GM15510 (cell line): ENCODE results near the gene LMOD3.

Source experiments
- POLR2A ChIP-seq: IDR thresholded peaks from 3 replicates; pipeline ENCODE4 v1.6.1; 2011; ENCODE audit warnings: borderline replicate concordance; ENCODE audit not compliant: insufficient read length; ENCODE audit errors: extremely low read depth

The LMOD3 gene

DNA sequence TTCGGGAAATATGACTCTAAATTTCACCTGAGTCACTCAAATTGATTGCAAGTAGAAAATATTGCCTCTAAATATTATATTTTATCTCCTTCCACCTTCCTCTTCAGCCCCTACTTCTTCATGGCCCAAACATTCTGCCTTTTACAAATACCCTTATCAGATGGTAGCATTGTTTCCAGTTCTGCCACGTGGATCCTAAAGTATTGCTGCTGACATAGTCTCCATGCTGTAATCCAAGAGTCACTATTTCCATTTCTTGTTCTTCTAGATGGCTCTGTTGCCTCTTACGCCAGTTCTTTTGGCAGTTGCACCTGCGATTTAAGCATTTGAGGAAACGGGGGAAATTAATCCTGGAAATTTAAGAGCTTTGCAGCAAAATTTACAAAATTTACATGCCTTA, 13.6 kb downstream of the LMOD3 start:
- no peak for TF ChIP-seq POLR2A

DNA sequence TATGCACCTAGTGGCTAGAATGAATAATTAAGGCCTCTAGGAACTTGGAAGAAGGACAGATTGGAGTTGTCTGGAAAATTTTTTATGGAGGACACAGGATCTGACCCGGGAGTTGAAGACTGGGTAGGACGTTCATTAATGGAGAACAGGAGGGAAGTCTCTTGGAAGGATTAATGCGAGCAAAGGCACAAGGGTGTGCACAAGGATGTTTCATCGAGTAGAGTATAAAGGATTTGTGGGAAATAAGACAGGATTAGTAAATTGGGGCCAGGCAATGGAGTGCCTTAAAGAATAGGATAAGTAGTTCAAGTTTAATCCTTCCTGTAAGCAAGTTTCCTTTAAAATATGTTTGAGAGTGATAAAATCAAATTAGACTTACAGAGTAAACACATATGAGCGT, 14.6 kb downstream of the LMOD3 start:
- TF ChIP-seq POLR2A = no peak

DNA sequence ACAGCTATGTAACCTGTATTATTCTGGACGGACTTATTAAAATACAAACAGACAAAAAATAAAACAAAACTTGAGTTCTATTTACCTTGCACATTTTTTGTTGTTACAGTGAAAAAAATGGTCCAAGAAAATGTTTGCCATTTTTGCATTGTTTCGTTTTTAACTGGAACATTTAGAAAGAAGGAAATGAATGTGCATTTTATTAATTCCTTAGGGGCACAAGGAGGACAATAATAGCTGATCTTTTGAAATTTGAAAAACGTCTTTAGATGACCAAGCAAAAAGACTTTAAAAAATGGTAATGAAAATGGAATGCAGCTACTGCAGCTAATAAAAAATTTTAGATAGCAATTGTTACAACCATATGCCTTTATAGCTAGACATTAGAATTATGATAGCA, 17.1 kb downstream of the LMOD3 start:
- no peak for TF ChIP-seq POLR2A

DNA sequence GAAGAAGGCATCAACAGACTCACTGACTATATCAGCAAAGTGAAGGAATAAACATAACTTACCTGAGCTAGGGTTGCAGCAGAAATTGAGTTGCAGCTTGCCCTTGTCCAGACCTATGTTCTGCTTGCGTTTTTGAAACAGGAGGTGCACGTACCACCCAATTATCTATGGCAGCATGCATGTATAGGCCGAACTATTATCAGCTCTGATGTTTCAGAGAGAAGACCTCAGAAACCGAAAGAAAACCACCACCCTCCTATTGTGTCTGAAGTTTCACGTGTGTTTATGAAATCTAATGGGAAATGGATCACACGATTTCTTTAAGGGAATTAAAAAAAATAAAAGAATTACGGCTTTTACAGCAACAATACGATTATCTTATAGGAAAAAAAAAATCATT, 17.8 kb downstream of the LMOD3 start:
- no peak for TF ChIP-seq POLR2A

DNA sequence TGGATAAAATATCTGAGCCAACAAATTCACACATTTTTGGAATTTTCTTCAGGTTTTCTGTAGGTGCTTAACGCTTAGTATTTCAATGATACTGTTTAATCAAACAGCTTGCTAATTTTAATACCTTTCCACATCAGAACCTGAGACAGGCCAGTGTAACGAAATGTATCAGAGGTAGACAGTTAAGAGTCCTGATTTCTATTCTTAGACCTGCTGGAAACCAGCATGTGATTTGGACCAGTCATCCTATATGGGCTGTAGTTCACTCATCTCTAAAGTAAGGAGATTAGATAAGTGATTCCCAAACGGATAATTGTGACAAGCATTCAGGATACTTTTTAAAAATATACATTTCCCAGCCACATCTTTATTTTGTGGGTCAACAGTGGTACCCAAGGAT, 19.3 kb downstream of the LMOD3 start:
- no peak for TF ChIP-seq POLR2A

DNA sequence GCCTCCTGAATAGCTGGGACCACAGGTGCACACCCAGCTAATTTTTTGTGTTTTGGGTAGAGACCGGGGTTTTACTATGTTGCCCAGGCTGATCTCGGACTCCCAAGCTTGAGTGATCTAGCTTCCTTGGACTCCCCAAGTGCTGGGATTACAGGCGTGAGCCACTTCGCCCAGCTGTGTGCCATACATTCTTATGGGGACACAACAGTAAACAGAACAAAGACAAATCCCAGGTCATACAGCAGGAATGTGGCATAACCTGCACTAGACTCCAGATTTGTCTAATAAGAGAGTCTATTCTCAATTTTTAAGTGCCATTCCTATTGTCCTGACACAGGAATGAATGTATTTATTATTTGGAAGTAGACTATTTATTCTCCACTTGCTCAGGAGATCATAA, 20.0 kb downstream of the LMOD3 start:
- no peak for TF ChIP-seq POLR2A

DNA sequence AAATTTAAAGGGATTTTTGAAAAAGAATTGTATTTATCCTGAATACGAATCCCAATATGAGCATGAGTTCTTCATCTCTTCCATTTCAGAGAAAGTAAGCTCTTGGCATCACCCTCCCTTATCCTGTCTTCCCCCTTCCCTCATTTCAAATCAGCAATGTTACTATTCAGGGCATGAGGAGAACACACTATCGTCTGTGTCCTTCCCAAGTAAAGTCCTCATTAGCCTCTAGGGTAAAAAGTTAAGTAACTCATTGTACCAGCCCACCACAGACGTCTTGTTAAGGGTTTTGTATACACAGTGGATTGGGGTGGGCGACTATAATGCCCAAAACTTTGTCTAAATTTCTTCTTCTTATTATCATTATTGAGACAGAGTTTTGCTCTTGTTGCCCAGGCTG, 22.8 kb downstream of the LMOD3 start:
- no peak for TF ChIP-seq POLR2A

DNA sequence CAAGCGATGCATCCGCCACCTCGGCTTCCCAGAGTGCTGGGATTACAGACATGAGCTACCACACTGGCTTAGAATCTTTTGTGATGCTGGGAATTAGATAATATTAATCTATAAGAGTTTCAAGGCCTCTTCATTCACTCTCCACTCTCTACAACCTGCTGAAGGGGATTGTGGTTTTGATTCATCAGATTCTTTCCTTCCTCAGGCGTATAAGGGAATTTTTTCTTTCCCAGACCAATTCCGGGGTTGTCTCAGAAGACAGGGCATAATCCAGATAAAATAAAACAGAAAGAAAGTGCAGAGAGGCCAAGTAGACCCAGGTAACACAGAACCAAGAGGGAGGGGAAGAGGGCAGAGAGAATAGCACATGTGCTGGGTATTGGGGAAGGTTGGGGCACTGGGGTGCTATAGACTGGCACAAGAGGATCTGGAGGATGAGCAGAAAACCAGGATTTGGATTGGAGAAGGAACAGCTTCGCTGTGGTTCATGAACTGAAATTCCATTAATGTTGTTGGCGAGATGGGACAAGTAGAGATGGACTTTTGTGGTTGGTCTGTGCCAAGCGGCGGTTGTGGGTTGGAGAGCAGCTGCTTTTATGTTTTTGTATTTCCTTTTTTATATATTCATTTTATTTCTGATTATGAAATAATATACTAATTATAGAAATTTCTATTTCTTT, 24.8 kb downstream of the LMOD3 start:
- TF ChIP-seq POLR2A = no peak

DNA sequence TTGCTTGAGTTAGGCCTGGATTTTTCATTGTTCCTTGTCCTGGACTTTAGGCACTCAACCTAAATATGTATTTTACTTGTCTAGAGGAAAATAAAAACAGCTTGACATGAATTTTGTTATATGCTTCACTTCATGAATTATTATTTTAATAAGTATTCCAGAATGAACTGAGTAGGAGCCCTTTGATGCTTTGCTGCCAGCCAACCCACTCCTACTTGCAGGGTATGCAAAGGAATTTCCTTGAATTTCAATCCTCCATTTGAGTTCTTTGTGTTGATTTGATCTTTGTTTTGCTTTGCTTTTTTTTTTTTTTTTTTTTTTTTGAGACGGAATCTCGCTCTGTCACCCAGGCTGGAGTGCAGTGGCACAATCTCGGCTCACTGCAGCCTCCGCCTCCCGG, 26.1 kb downstream of the LMOD3 start:
- TF ChIP-seq POLR2A = no peak

DNA sequence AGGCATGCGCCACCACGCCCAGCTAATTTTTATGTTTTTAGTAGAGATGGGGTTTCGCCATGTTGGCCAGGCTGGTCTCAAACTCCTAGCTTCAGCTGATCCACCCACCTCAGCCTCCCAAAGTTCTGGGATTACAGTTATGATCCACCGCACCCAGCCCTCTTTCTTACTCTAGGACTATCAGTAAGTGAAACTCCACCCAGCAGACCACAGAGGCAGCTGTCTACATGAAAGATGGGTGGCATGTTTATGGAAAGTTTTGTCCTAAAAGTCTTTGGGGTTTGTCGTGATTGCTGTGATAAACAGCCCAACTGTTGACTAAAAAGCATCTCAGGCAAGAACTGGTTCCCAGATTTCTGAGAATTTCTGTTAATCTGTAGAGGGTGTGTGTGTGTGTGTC, 26.8 kb downstream of the LMOD3 start:
- TF ChIP-seq POLR2A = no peak

DNA sequence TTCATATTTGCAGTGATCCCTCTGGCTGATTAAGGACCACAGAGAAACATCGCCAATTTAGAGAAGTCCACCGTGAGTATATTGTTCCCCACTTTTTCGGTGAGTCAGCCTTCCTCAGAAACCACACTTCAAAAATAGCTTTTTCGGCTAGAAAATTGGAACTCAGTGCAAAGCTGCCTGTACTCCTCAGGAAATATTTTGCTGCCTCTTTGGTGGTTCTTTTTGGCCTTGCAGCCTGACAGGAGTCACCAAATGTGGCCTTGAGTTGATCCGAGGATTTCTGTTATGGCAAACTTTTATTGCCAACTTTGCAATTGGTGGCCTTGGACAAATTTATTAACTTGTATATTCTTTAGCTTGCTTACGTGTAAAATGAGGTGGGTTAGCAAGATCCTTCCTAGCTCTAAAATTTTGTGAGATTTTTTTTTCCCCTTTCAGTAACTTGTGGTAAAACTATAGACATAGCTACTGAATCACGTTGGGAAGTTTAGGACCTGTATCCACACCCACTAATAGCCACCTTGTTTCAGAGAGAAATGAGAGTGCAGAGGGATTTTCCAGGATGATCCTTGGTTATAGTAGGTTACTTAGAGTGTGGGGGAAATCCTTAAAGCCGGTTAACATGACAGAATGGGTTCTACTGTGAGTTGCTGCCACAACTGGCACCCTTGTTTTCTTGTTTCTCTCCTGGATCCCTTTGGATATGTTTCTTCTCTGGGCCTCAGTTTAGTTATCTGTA, 27.8 kb downstream of the LMOD3 start:
- TF ChIP-seq POLR2A = no peak

DNA sequence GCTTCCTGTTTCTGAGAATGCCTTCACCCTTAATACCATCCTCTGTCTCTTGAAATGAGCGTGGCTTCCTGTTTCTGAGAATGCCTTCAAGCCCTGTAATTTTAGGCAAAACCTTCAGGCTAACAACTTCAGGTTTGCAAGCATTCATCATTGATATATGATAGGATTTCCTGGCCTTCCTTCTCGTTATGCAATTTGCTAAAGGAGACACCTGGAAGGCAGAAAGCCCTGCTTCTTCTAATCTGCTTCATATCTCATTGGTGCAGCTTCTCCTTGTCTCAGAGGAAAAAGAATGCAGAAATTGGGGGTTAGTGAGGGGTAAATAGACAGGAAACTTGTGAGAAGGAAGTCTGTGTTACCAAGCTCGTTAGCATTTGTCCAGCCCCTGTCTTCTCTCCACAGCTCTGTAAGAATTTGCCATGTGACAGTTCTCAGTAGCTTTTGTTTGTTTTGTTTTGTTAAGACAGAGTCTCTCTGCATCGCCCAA, 30.3 kb downstream of the LMOD3 start:
- TF ChIP-seq POLR2A = no peak

DNA sequence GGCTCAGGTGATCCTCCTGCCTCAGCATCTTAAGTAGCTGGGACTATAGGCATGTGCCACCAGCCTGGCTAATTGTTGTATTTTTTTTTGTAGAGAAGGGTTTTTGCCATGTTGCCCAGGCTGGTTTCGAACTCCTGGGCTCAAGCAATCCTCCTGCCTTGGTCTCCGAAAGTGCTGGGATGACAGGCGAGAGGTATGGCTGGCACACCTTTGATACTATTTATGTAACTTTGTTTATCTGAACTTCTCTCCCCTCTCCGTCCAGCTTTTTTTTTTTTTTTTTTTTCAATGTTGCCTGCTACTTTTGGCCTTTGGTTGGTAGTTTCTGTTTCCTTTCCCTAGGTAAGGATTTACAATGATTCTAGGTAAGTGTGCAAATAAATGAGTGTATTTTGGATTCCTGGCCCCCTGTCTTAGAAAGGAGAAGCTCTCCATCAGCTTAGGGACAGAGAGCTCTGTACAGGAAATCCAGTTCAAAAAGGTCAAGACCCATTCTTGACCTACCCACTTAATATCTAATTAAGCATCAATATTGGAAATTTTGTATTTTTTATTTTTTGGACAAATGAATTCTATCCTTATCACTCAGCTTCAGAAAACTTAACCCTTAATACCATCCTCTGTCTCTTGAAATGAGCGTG, 30.9 kb downstream of the LMOD3 start:
- TF ChIP-seq POLR2A = no peak

DNA sequence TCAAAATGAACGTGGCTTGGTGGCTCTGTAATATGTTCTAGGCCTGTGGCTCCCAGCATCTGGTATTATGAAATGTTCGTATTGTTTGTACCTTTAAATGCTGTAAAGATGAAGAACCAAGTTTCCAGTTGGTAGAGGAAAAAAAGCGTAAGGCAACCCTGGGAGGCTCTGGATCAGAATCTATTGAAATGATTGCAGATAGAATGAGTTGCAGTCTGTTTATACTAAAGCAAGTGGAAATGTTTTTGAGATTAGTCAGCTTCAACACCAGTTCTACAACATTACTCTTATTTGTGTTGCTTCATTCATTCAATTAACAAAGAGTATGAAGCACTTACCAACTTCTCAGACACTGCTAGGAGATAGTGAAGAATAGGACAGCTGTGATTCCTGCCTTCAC, 32.4 kb downstream of the LMOD3 start:
- no peak for TF ChIP-seq POLR2A

DNA sequence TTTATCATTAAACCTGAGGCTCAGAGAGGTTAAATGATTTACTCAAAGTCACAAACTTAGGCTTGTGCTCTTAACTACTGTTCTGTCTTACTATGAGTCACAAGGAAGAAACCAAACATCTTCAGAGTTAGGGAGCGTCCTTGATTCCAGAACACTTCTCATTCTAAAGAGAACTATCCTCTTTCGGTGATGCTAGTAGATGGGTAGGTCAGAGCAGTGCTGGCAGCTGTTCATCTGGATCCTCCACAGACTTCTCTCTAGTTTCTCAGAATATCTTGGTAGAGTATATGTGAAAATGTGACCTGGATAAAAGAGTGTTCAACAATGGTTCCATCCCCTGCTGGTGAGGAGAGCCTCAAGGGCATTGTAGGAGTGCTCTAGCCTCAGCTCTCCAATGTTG, 34.3 kb downstream of the LMOD3 start:
- TF ChIP-seq POLR2A = no peak
